GM12874 (cell line): Measurements from ENCODE around the gene CGNL1.

Experiments used
- CTCF ChIP-seq: IDR thresholded peaks from 2 replicates; pipeline ENCODE4 v1.5.1; 2011; ENCODE audit warnings: low read depth, mild to moderate bottlenecking, control low read depth, low read length, moderate library complexity; ENCODE audit not compliant: insufficient read depth

The CGNL1 gene

GRCh38 chr15:57410373-57410772 is 34.1 kb downstream of the CGNL1 start:
- no peak for TF ChIP-seq CTCF

GRCh38 chr15:57411945-57412768 is 35.9 kb downstream of the CGNL1 start:
- no peak for TF ChIP-seq CTCF

- no peak for TF ChIP-seq CTCF
Observed at GRCh38 chr15:57415602-57416001, 39.3 kb downstream of the CGNL1 start.

GRCh38 chr15:57418635-57419034 is 42.3 kb downstream of the CGNL1 start:
- no peak for TF ChIP-seq CTCF

- TF ChIP-seq CTCF = no peak
Observed at GRCh38 chr15:57419335-57419734, 43.0 kb downstream of the CGNL1 start.

- no peak for TF ChIP-seq CTCF
Observed at GRCh38 chr15:57421110-57421509, 44.8 kb downstream of the CGNL1 start.

- no peak for TF ChIP-seq CTCF
Observed at GRCh38 chr15:57421551-57421950, 45.2 kb downstream of the CGNL1 start.
